Activated CD4-positive, alpha-beta memory T cell treated with anti-CD3 and anti-CD28 coated beads for 36 hours (primary cell): Measurements from ENCODE around the gene ACTN3. TPM values are rescaled to one million over a fixed set of nuclear protein-coding genes. Genes with fewer than 3 reads are reported as not detected.
"Not testable (repeated sequence)": the region's sequence is repeated elsewhere in the genome, so short reads cannot be mapped to it uniquely, and the experiment has no call there.

ENCODE experiments used
- CTCF ChIA-PET: fragments of 350-600 bp; sonication (Branson Sonifier 250); formaldehyde crosslinking; loops from one replicate; lab custom pipeline; 2021; ENCODE audit warnings: antibody characterized with exemption, inconsistent platforms; lab: Charles Lee
- POLR2A ChIA-PET: fragments of 350-600 bp; sonication (Branson Sonifier 250); formaldehyde crosslinking; loops from one replicate; lab custom pipeline; 2021; ENCODE audit warnings: antibody characterized with exemption; lab: Charles Lee
- DNase-seq: peaks from one replicate; pipeline ENCODE4 v3.0.0-alpha.2; 2020
- H3K27ac Mint-ChIP-seq: one replicate; pipeline ENCODE4 v1.8.0; 2021; ENCODE audit warnings: mixed read lengths
- H3K27me3 Mint-ChIP-seq: one replicate; pipeline ENCODE4 v1.8.0; 2021; ENCODE audit warnings: mixed read lengths
- H3K36me3 Mint-ChIP-seq: one replicate; pipeline ENCODE4 v1.8.0; 2021; ENCODE audit warnings: mixed read lengths
- H3K4me1 Mint-ChIP-seq: one replicate; pipeline ENCODE4 v1.8.0; 2021; ENCODE audit warnings: low read depth, mixed read lengths
- H3K4me3 Mint-ChIP-seq: one replicate; pipeline ENCODE4 v1.8.0; 2021; ENCODE audit warnings: mild to moderate bottlenecking, mixed read lengths
- H3K9me3 Mint-ChIP-seq: one replicate; pipeline ENCODE4 v1.8.0; 2021; ENCODE audit warnings: mixed read lengths
- intact Hi-C: fragments of 100-400 bp; cut with micrococcal nuclease; formaldehyde crosslinking; loops from one replicate; pipeline ENCODE4 v1.15.1; 2023
- total RNA-seq, 2 experiments: library from RNA; stranded (reverse); gene quantifications; one replicate each; pipeline ENCODE4 v1.2.3, GENCODE V29; 2021

The ACTN3 gene
- total RNA-seq, 2 experiments from 2014 or later: 0.15 to 0.24 TPM

DNA sequence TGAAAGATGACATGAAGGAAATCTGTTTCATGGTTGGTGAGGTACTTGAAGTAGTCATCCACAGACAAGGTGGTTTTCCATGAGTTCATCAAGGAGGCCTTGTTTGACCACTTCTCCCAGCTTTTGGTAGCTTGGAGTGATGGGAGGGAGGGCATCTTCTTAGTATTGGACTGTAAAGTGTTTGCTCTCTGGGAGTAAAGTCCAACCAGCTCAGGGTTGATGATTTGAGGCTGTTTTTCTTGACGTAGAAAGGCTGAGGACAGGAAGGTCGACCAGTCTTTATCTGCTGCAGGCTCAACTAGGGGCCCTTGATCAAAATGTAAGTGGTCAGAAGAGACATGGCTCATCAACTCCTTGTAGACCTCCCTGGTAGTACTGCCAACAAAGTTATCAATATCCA, 44.5 kb downstream of the ACTN3 start:
- Mint-ChIP-seq H3K27ac (no peak overlapping the region), H3K9me3 (no peaks in the 10 kb centered on the region), H3K36me3 (peaks cover 3% of the 10 kb centered on the region), H3K4me1 (peaks cover 30% of the 10 kb centered on the region), H3K4me3 (no peak overlapping the region), H3K27me3 (no peaks in the 10 kb centered on the region)
- intact Hi-C loops: no loop called here
- DNase-seq: no peak
- CTCF ChIA-PET: interaction anchor here (0.6 to 4.9 kb wide), 5 partner anchors 11 to 103 kb away, joined by 3 to 46 read pairs (median 11); partner anchors contain the start of genes RBM4 and RBM4B
- POLR2A ChIA-PET: interaction anchor here (1.8 kb wide), 1 partner anchor 45 kb away, joined by 5 read pairs; the partner anchor contains the start of genes ACTN3 and ZDHHC24

DNA sequence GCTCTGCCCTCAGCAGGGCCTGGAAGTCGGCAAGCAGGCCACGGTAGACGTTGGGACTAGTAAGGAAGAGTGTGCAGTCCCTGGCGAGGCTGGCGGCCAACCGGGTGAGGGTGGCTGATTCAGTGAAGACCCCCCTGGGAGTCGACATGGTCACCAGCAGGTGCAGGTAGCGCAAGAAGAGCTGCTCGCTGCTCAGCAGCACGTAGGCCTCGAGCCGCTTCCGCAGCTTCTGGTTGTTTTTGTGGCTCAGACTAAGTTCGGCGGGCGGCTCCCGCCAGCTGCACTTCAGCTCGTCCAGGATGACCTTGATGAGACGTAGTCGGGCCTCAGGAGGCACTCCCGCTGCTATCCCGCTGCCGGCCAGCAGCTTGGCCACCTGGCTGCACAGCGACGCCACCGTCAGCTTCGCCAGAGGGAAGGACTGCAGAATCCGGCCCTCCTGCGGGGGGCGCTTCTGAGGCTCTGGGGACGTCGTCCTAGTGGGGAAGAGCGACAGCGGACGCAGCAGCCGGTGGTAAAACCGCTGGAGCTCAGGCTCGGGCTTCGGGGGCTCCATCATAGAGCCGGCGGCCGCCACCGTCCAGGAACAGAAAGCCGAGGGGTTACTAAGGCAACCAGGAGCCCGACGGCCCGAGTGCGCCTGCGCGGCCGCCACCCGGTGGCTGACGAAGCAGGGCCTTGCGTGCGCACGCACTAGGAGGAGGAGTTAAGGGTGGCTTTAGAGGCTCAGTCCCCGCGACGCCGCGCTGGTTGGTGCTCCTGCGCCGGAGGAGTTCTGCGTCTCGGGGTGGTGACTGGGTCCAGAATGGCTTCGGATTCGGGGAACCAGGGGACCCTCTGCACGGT, 46.0 kb downstream of the ACTN3 start, which contains the start of the genes CCDC87 and CCS:
CCDC87 (minus strand) TSS at position 607 of the 846 bp plus-strand sequence; CDS start at position 559, 48 bp downstream.
CCS (plus strand) TSS at position 729 of the 846 bp plus-strand sequence; CDS start at position 806, 77 bp downstream.
- ChIA-PET POLR2A (interaction anchor here (1.1 to 2.5 kb wide), 4 partner anchors 24 to 86 kb away, joined by 3 to 18 read pairs (median 6); partner anchors contain the start of genes ACTN3, RBM14, RBM4B and ZDHHC24), CTCF (interaction anchor here (0.7 to 4.9 kb wide), 17 partner anchors 11 to 206 kb away, joined by 3 to 46 read pairs (median 4); partner anchors contain the start of genes ACTN3, CTSF, MRPL11 and RBM14)
- Mint-ChIP-seq H3K4me1 (peaks cover 30% of the 10 kb centered on the region), H3K4me3 (peak within 1 kb of the TSS; percentile 100), H3K36me3 (peaks cover 3% of the 10 kb centered on the region), H3K27me3 (no peaks in the 10 kb centered on the region), H3K27ac (peak within 1 kb of the TSS; percentile 90), H3K9me3 (no peaks in the 10 kb centered on the region)
- intact Hi-C loops: loop anchor here (1.0 to 2.0 kb wide), 4 partner anchors 24 to 152 kb away; partner anchors contain the start of genes ACTN3, RBM14, RBM4B and ZDHHC24
- DNase-seq: peak; percentile 99

DNA sequence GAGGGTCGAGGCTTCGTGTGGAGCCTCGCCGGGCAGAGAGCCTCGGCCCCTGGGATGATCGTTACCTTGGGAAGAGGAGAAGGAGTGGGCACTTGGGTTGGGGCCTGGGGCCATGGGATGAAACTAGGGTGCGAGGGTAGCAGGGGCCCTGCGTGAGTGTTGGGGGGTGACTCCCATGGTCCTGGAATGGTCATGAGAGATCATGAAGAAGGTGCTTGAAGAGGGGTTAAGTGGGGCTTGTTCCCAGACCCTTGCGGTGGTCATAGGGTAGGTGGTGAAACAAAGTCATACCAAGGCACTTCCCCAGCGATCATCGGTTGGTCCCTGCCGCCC, 46.6 kb downstream of the ACTN3 start:
- peaks cover 30% of the 10 kb centered on the region for H3K4me1 Mint-ChIP-seq
- H3K27ac Mint-ChIP-seq: peak overlapping the region; percentile 90
- DNase-seq: no peak
- H3K4me3 Mint-ChIP-seq: peak overlapping the region; percentile 100
- ChIA-PET POLR2A (interaction anchor here (1.0 to 2.5 kb wide), 3 partner anchors 23 to 85 kb away, joined by 3 to 18 read pairs (median 3); partner anchors contain the start of genes RBM14 and RBM4B), CTCF (interaction anchor here (1.0 to 4.9 kb wide), 13 partner anchors 14 to 155 kb away, joined by 3 to 46 read pairs (median 8); partner anchors contain the start of genes ACTN3, CTSF, MRPL11 and RBM14)
- H3K36me3 Mint-ChIP-seq: peaks cover 3% of the 10 kb centered on the region
- intact Hi-C loops: loop anchor here (1.0 to 2.0 kb wide), 4 partner anchors 23 to 151 kb away; partner anchors contain the start of genes ACTN3, RBM14, RBM4B and ZDHHC24
- no peaks in the 10 kb centered on the region for H3K9me3 Mint-ChIP-seq
- no peaks in the 10 kb centered on the region for H3K27me3 Mint-ChIP-seq

DNA sequence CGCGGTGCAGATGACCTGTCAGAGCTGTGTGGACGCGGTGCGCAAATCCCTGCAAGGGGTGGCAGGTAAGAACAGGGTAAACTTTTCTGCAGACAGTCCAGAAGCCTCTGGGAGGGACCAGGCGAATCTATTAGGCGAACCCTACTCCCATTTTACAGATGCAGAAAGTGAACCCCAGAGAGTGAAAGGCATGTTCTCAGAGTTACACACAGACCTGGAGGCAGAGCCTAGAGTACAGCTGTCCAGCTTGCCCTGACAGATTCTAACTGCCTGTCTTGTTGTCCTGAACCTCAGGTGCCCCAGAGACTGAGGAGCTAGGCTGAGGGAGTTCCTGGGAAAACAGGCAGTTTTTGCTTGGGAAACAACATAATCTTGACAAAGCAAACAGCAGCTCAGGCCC, 46.9 kb downstream of the ACTN3 start:
- intact Hi-C loops: loop anchor here (1.0 to 2.0 kb wide), 4 partner anchors 23 to 151 kb away; partner anchors contain the start of genes ACTN3, RBM14, RBM4B and ZDHHC24
- peak overlapping the region; percentile 100 for H3K4me3 Mint-ChIP-seq
- peaks cover 30% of the 10 kb centered on the region for H3K4me1 Mint-ChIP-seq
- H3K27me3 Mint-ChIP-seq: no peaks in the 10 kb centered on the region
- H3K27ac Mint-ChIP-seq: peak overlapping the region; percentile 90
- no peaks in the 10 kb centered on the region for H3K9me3 Mint-ChIP-seq
- ChIA-PET CTCF (interaction anchor here (1.5 to 4.9 kb wide), 4 partner anchors 14 to 84 kb away, joined by 8 to 46 read pairs (median 12); partner anchors contain the start of genes RBM14 and RBM4B), POLR2A (interaction anchor here (1.0 to 2.5 kb wide), 3 partner anchors 23 to 84 kb away, joined by 3 to 18 read pairs (median 3); partner anchors contain the start of genes RBM14 and RBM4B)
- DNase-seq: no peak
- peaks cover 3% of the 10 kb centered on the region for H3K36me3 Mint-ChIP-seq

DNA sequence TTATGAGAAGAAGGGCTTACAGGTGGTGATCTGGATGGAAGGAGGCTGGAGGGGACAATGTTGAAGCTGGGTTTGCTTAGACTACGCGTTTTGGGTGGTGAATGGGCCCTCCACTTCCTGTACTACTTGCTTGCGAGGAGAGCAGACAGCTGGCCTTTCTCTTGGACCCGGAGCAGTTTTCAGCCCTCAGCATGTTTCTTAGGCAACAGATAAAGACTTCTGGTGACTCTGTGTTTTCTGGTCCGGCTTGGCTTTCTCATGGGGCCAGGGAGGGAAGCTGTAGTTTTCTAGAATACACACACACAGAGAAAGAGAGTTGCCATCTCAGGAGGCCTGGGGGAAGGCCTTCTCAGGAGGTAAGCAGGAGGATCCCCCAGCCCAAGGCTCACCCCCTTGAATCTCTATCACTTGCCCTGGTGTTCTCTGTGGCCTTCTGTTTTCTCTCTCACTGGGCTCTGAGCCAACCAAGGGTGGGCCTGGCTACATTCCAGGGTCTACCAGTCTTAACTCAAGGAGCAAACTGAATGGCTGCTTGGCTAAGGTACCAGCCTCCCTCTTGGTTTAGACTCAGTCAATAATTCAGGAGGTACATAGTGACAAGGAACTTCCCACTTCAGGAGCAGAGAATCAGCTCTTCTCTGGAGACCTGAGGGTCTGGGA, 48.7 kb downstream of the ACTN3 start:
- peak; percentile 32 for DNase-seq
- peaks cover 4% of the 10 kb centered on the region for H3K36me3 Mint-ChIP-seq
- ChIA-PET POLR2A (interaction anchor here (1.2 to 1.5 kb wide), 3 partner anchors 10 to 246 kb away, joined by 3 to 4 read pairs (median 3); partner anchors contain the start of gene RBM4B), CTCF (interaction anchor here (1.4 to 2.6 kb wide), 3 partner anchors 18 to 206 kb away, joined by 3 to 14 read pairs (median 6); partner anchors contain the start of gene RBM4B)
- H3K4me1 Mint-ChIP-seq: peaks cover 30% of the 10 kb centered on the region
- no peaks in the 10 kb centered on the region for H3K27me3 Mint-ChIP-seq
- intact Hi-C loops: no loop called here
- H3K27ac Mint-ChIP-seq: peak overlapping the region; percentile 39
- H3K9me3 Mint-ChIP-seq: no peaks in the 10 kb centered on the region
- peak overlapping the region; percentile 2 for H3K4me3 Mint-ChIP-seq

DNA sequence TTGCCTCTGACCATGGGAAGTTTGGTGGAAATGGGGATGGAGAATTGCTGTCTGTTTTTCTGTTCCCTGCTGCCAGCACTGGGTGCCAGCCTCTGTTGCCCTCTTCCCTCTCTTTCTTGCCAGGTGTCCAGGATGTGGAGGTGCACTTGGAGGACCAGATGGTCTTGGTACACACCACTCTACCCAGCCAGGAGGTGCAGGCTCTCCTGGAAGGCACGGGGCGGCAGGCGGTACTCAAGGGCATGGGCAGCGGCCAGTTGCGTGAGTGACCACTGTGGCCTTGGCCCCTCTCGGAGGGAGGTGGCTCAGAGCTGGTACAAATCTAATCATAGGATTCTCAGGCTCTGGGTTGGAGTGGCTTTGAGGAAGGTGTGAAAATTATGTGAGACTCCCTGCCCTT, 52.3 kb downstream of the ACTN3 start:
- no peaks in the 10 kb centered on the region for H3K27me3 Mint-ChIP-seq
- no peaks in the 10 kb centered on the region for H3K9me3 Mint-ChIP-seq
- intact Hi-C loops: no loop called here
- H3K4me3 Mint-ChIP-seq: no peak overlapping the region
- H3K4me1 Mint-ChIP-seq: peaks cover 15% of the 10 kb centered on the region
- H3K27ac Mint-ChIP-seq: no peak overlapping the region
- peaks cover 7% of the 10 kb centered on the region for H3K36me3 Mint-ChIP-seq
- DNase-seq: no peak
- ChIA-PET CTCF (no interaction called here), POLR2A (no interaction called here)

DNA sequence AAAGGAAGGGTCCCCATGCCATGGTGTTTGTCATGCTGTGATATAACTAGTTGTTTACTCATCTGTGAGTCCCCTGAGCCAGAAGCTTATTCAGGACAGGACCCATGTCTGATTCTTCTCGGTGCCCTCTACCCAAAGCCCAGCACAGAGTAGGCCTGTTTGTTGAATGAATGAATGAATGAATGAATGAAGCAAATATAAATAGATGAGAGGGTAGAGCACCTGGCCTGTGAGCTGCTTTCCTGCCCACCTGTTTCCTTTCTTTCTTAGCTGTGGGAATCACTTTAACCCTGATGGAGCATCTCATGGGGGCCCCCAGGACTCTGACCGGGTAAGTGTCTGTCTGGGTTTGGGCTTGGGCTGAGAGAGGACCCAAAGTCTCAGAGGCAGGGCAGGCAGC, 53.5 kb downstream of the ACTN3 start:
- Mint-ChIP-seq H3K9me3 (no peaks in the 10 kb centered on the region), H3K4me3 (no peak overlapping the region), H3K4me1 (peaks cover 8% of the 10 kb centered on the region), H3K36me3 (peaks cover 9% of the 10 kb centered on the region), H3K27me3 (no peaks in the 10 kb centered on the region), H3K27ac (no peak overlapping the region)
- intact Hi-C loops: no loop called here
- POLR2A ChIA-PET: interaction anchor here (0.6 to 1.1 kb wide), 2 partner anchors 16 to 63 kb away, joined by 3 read pairs; partner anchors contain the start of gene RBM14
- CTCF ChIA-PET: no interaction called here
- no peak for DNase-seq

DNA sequence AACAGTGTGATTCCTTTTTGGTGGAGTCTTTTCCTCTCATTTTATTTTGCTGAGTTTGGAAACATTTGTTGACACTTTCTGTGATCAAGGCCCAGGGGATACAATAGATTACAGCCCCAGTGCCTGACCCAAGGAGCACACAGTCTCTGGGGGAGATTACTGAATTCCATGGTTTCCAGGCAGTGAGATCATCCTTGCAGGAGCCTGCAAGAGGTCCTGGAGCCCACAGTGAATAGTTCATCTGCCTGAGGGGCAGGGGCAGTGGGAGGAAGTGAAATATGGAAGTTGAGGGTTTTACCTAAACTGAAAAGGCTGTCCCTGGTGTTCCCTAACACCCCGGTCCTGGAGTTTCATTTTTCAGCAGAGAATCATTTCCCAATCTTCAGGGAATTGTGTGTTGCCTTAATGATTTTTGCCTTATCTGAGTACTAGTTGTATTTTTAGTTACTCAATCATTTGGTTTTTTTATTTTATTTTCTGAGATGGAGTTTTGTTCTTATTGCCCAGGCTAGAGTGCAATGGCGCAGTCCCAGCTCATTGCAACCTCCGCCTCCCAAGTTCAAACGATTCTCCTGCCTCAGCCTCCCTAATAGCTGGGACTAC, 54.0 kb downstream of the ACTN3 start:
- no peak for DNase-seq
- intact Hi-C loops: no loop called here
- no peak overlapping the region for H3K4me3 Mint-ChIP-seq
- no peak overlapping the region for H3K27ac Mint-ChIP-seq
- POLR2A ChIA-PET: interaction anchor here (1.1 kb wide), 1 partner anchor 16 kb away, joined by 3 read pairs; the partner anchor contains the start of gene RBM14
- H3K36me3 Mint-ChIP-seq: peaks cover 9% of the 10 kb centered on the region
- H3K4me1 Mint-ChIP-seq: peaks cover 3% of the 10 kb centered on the region
- no peaks in the 10 kb centered on the region for H3K9me3 Mint-ChIP-seq
- no peaks in the 10 kb centered on the region for H3K27me3 Mint-ChIP-seq
- CTCF ChIA-PET: no interaction called here

DNA sequence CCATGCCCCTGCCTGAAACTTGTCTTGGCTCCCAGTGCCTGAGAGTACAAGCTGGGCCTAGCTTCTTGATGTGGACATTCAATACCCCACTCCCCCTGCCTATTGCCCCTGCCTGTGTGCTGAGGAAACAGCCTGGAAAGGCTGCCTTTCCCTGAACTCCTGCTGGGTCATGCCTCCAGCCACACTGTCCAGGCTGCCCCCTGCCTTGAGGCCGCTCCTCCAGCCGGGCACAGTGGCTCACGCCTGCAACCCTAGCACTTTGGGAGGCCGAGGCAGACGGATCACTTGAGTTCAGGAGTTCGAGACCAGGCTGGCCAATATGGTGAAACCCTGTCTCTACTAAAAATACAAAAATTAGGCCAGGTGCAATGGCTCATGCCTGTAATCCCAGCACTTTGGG, 56.4 kb downstream of the ACTN3 start:
- Mint-ChIP-seq H3K36me3 (peaks cover 11% of the 10 kb centered on the region), H3K4me3 (no peak overlapping the region), H3K27me3 (no peaks in the 10 kb centered on the region), H3K4me1 (no peaks in the 10 kb centered on the region), H3K27ac (no peak overlapping the region), H3K9me3 (no peaks in the 10 kb centered on the region)
- CTCF ChIA-PET: interaction anchor here (1.0 kb wide), 1 partner anchor 11 kb away, joined by 3 read pairs; no protein-coding TSS in a partner anchor
- intact Hi-C loops: no loop called here
- DNase-seq: no peak
- POLR2A ChIA-PET: no interaction called here

DNA sequence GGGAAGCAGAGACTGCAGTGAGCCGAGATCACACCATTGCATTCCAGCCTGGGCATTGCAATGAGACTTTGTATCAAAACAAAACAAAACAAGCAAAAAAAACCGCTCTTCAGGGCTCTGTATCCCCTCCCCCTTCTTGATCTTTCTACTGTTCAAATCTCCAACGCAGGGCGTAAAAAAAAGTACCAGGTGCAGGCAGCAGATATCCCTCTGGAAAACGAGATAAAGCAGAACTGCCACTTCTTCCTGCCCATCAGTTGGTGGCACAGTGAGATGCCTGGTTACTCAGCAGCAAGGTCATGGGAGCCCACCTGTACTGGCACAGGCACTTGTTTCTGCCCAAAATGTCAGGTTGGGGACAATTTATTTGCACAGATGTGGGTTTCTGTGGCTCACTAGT, 57.5 kb downstream of the ACTN3 start:
- H3K36me3 Mint-ChIP-seq: peaks cover 11% of the 10 kb centered on the region
- no peaks in the 10 kb centered on the region for H3K9me3 Mint-ChIP-seq
- CTCF ChIA-PET: no interaction called here
- POLR2A ChIA-PET: no interaction called here
- no peaks in the 10 kb centered on the region for H3K27me3 Mint-ChIP-seq
- intact Hi-C loops: no loop called here
- no peak for DNase-seq
- no peak overlapping the region for H3K4me3 Mint-ChIP-seq
- no peaks in the 10 kb centered on the region for H3K4me1 Mint-ChIP-seq
- no peak overlapping the region for H3K27ac Mint-ChIP-seq

DNA sequence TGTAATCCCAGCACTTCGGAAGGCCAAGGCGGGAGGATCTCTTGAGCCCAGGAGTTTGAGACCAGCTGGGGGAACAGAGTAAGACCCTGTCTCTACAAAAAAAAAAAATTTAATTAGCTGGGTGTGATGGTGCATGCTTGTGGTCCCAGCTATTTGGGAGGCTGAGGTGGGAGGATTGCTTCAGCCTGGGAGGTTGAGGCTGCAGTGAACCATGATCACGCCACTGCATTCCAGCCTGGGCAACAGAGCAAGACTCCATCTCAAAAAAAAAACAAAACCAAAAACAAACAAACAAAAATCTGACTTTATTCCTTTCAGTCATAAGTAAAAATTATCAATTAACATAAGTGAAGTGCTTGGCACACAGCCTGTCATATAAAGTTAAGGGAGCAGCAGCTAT, 59.9 kb downstream of the ACTN3 start:
- ChIA-PET POLR2A (interaction anchor here (0.7 to 1.7 kb wide), 2 partner anchors 10 kb away, joined by 3 to 4 read pairs; partner anchors contain the start of gene RBM14), CTCF (interaction anchor here (0.8 kb wide), 1 partner anchor 71 kb away, joined by 5 read pairs; the partner anchor contains the start of gene RBM4B)
- H3K9me3 Mint-ChIP-seq, H3K36me3 Mint-ChIP-seq, H3K27me3 Mint-ChIP-seq, DNase-seq, H3K4me1 Mint-ChIP-seq, H3K4me3 Mint-ChIP-seq, intact Hi-C loops, H3K27ac Mint-ChIP-seq: not testable (repeated sequence)
